ENCODE data around the gene RPH3AL. TPM values are rescaled to one million over a fixed set of nuclear protein-coding genes. Genes with fewer than 3 reads are reported as not detected.

Gene RPH3AL
- total and polyA plus RNA-seq, 10 of the 15 experiments (the other 5 are each of a cell fraction or from before 2014, with no cell fraction given) = 0.04 to 1.2 (median 0.47) TPM; not detected in 2

DNA sequence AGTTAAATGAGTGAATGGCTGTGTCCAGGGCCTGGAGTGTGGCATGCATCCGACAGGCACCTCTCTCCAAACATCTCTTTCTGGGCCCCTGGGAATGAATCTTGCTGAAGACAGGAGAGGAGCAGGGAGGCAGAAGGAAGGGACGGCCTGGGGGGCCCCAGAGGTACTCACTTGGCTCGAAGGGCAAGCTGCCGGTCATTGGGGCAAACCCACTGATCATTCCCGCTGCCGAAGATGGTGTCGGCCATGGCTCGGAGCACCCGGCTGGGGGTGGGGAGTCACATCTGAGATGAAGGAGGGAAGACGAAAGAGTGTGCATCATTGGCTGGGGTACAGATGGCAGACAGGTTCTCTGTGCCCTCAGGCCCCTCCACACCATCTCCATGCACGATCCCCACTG, 25.3 kb downstream of the RPH3AL start (continued):
- TF ChIP-seq SPI1 (IDR thresholded peaks at IDR 0.05; ENCODE audit: borderline replicate concordance, insufficient read depth, low read depth, low read length) (no peak), ZNF217 (IDR thresholded peaks at IDR 0.05) (no peak)

DNA sequence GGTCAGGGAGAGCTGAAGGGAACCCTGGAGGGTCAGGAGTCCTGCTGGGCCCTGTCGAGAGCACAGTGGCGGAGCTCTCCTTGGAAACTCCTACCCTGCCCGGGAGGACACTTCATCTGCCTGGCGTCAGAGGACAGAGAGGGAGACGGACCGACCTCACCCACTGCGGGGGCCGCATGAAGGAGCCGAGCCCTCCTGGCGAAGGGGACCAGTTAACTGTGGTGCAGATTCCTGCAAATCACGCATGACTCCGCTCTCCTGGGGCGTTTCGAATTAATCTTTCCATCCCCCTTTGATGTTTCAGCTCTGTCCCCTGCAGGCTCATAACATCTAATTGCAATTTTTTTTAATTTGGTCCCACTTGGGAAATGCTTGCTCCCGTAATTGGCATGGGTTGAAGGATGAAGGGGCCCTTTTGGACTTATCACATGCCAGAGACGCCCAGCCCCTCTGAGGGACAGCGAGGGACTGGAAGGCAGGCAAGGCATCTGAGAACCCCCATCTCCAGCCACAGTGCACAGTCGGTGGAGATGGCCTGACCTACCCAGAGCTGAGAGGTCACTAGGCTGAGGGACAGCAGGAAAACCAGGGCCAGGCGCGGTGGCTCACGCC, 26.5 kb downstream of the RPH3AL start:
- SMC1A ChIA-PET (ENCODE audit: uncharacterized antibody, unreplicated experiment) = no interaction called here
- no peak overlapping the region for H3K9ac ChIP-seq (ENCODE audit: control insufficient read depth, insufficient read depth, low read length)
- TF ChIP-seq ZBED1 (IDR thresholded peaks at IDR 0.05; ENCODE audit: borderline replicate concordance) = no peak
- no peak for TF ChIP-seq CREM (IDR thresholded peaks at IDR 0.05; ENCODE audit: low read depth)
- no peak for TF ChIP-seq ZNF24 (IDR thresholded peaks at IDR 0.05)
- no peak for TF ChIP-seq ZNF207 (IDR thresholded peaks at IDR 0.05; ENCODE audit: borderline replicate concordance)
- TF ChIP-seq NFIC (IDR thresholded peaks at IDR 0.05; ENCODE audit: low read depth, low read length) = no peak
- TF ChIP-seq, protein P1, sequence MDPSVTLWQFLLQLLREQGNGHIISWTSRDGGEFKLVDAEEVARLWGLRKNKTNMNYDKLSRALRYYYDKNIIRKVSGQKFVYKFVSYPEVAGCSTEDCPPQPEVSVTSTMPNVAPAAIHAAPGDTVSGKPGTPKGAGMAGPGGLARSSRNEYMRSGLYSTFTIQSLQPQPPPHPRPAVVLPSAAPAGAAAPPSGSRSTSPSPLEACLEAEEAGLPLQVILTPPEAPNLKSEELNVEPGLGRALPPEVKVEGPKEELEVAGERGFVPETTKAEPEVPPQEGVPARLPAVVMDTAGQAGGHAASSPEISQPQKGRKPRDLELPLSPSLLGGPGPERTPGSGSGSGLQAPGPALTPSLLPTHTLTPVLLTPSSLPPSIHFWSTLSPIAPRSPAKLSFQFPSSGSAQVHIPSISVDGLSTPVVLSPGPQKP (IDR thresholded peaks at IDR 0.05; ENCODE audit: low read depth, low read length) = no peak
- H3K36me3 ChIP-seq (ENCODE audit: control insufficient read depth in 2 of 2, insufficient read depth in 2 of 2, low read length in 1 of 2) = no peaks in the 10 kb centered on the region
- H4K20me1 ChIP-seq (ENCODE audit: control insufficient read depth, insufficient read depth) = no peaks in the 10 kb centered on the region
- 50% methylated on average over 21 of the region's 21 CpGs for WGBS (ENCODE audit: insufficient coverage, insufficient replicate concordance, low lambda C conversion rate, missing lambda C conversion rate)
- H3K9me3 ChIP-seq (replicated peaks; ENCODE audit: control insufficient read depth, insufficient read depth, low read length) = no peaks in the 10 kb centered on the region
- no peak overlapping the region for H3K4me2 ChIP-seq (ENCODE audit: control insufficient read depth, insufficient read depth)
- H2AFZ ChIP-seq (ENCODE audit: control insufficient read depth, low read depth, low read length) = no peak overlapping the region
- no peak for ATAC-seq
- no peaks in the 10 kb centered on the region for H3K27me3 ChIP-seq (replicated peaks in 1 of 2; ENCODE audit: control insufficient read depth in 2 of 2, insufficient read depth in 2 of 2, low read length in 1 of 2)
- no peak for DNase-seq (ENCODE audit: low read depth, low spot score)
- H3K4me3 ChIP-seq = no peak overlapping the region
- no peaks in the 10 kb centered on the region for H3K79me2 ChIP-seq (ENCODE audit: control insufficient read depth, insufficient read depth, low read length)
- in situ Hi-C loops (cut with MboI) = no loop called here
- no peaks in the 10 kb centered on the region for H3K4me1 ChIP-seq (ENCODE audit: control insufficient read depth, insufficient read depth, low read length)
- BruUV-seq (replicated peaks) = no TSS peak
- POLR2A ChIA-PET = no interaction called here
- CTCF ChIA-PET = no interaction called here
- no peak overlapping the region for H3K27ac ChIP-seq (ENCODE audit: control insufficient read depth, insufficient read depth)
- FAIRE-seq = no peak
- RAD21 ChIA-PET (ENCODE audit: unreplicated experiment) = no interaction called here
- intact Hi-C loops (cut with micrococcal nuclease; ENCODE audit: unreplicated experiment) = no loop called here
